NCI-H510A treated with DMSO at 0.1 percent for 48 hours (cell line): ENCODE data around the gene DEFB132.
"Not testable (repeated sequence)": the region's sequence is repeated elsewhere in the genome, so short reads cannot be mapped to it uniquely, and the experiment has no call there.

Source experiments
- DNase-seq: peaks from one replicate; lab custom pipeline; 2025; lab: John Stamatoyannopoulos, UW

Gene DEFB132

DNA sequence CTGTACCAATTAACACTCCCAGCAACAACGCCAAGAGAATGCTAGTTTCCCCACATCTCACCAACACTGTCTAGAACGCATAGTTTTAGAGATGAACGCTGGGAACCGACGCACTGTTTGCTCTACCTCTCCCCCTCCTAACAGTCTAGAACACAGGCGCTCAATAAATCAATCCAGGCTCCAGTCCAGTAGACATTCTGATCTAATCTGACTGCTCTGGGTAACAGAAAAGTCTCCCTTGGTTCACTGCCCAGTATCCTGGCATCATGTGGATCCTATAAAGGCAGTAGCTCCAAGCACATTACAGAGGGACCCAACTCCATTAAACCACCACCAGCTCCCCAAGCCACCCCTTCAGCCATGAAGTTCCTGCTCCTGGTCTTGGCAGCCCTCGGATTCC lies at the start of gene DEFB132:
Gene DEFB132 (plus strand): TSS at position 306 of the 400 bp plus-strand sequence. CDS start 55 bp downstream, at position 361.
- DNase-seq: no peak

DNA sequence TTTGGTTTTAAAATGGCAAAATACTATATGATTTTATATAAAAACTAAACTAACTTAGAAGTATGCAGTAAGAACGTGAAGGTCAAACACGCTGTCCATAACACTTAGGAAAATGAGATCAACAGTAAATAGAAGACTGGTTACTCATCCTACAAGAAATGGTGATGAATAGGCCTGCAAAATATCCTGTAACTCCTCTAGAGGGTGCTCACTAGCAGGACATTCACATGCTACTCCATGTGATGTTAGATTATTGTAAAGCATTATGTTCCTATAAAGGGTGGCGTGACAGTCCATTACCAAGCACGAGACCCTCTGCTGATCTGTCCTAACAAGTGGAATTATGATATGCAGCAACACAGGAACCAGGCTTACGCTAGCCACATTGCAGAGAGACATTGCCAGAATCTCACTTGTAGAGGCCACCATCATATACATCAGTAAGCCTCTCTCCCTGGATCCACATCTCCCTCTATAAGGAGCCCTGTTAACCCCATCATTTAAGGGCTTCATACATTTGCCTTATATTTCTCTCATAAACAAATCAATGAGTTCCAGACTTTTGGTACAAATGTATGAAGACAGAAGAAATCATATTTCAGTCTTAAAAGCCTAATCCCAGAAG lies 48.5 kb upstream of the DEFB132 start:
- DNase-seq: peak; percentile 19

DNA sequence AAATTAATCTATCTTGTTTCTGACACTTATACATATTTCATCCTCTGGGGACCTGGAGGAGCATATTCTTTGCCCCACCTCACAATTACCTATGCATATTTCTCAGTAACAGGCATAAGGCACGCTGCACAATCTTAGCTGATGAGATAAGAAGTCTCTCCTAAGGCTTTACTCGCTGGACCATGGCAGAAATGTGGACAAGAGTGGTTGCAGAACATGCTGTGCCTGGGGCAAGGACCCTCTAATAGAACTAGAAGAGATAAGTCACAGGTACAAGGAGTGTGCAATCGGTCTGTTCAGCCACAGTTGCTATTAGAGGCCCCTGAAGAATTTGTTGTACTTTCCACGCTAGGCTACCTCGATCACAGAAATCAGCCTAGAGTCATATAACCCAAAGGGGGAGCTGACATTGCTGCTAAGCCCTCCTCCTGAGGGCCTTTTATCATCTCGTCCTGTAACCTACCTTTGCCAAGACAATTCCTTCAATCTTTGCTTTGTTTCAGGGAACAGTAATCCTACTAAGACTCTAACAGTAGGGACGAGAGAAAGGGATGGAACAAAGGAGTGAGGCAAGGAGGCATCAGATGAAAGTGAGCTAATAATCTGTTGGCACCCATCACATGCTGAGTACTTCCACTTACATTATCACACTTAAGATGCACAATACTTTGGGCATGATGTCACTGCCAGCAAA lies 46.6 kb upstream of the DEFB132 start:
- DNase-seq: no peak

DNA sequence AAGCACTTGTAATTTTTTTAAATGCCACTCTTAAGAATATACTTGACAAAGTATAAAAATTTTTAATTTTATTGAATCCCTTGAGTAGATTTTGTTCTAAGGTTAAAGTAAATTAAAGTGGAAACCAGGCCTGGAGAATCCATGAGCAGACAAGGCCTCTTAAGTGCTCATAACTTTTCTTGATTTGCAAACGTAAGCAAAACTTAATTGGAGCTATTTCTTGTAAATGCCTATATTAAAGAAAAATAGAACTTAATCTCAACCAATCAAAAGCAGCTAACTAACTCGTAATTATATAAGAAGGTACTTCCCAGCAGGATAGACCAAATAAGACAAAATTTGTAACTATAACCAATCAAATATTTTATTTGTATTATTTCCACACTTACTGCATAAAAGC lies 43.1 kb upstream of the DEFB132 start:
- DNase-seq: no peak

- DNase-seq: no peak
These were observed 41.7 kb upstream of the DEFB132 start for GRCh38 chr20:215796-216195.

GRCh38 chr20:217266-217665 lies 40.3 kb upstream of the DEFB132 start:
- DNase-seq: no peak

GRCh38 chr20:219290-220115 lies 38.0 kb upstream of the DEFB132 start:
- DNase-seq: no peak

- no peak for DNase-seq
These were observed 36.2 kb upstream of the DEFB132 start for GRCh38 chr20:221258-221830.

GRCh38 chr20:225879-226278 lies 31.6 kb upstream of the DEFB132 start:
- not testable (repeated sequence) for DNase-seq

DNA sequence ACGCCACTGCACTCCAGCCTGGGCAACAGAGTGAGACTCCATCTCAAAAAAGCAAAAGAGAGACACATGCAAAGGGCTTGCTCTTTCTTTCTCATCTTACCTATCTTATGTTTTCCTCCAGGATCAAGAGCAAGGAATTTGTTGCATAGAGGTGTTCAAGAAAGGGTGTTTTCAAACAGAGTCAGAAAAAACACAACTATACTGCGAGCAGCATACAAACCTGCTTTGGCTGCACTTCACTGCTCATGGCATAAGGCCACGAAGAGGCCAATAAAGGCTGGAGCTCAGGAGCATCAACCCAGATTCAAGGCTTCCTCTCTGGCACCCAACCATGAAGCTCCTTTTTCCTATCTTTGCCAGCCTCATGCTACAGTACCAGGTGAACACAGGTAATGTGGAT lies 30.6 kb upstream of the DEFB132 start, which contains the start of gene DEFB129:
Gene DEFB129 (plus strand): TSS at position 301 of the 400 bp plus-strand sequence. CDS start 31 bp downstream, at position 332.
- no peak for DNase-seq

DNA sequence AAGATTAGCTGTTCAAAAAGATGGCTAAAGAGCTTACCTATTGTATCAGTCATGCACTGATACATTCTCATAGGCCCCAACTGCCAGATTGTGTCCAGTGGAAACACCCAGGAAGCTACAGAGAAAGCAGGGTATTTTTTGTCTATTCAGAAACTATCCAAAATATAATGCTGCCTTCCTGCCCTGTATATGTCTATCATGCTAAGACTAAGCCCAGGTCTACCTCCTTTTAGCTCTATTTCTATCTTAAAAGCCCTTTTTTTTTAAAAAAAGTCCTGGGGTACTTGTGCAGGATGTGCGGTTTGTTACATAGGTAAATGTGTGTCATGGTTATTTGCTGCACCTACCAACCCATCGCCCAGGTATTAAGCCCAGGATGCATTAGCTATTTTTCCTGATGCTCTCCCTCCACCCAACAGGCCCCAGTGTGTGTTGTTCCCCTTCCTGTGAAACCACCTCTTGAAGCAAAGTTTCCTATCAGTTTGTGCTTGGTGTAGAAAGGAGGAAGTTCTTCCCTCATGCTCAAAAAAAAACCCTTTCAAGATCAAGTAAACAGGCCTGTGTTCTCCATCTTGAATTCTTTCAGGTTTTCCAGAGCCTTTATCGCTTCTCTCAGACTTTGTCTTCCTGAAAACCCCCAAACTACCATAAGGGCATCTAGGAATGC lies 30.0 kb upstream of the DEFB132 start:
- DNase-seq: no peak

DNA sequence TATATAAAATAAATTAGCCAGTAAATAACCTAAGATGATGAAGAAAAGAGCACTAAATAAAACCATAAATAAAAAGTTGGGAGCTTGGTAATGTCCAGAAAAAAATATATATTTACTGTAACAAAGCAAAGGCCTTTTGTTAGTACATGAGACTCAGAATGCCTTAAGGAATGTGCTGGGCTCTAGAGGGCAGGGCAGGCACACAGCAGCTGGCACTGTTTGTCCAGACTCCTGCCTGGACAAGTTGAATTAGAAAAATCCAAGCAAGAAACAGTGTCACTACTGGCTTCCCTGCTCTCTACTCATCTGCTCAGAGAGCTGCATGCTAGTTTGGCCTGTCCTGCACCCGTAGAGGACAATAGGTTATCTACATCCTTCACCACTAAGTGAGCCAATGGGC lies 21.6 kb upstream of the DEFB132 start:
- no peak for DNase-seq

- DNase-seq: no peak
These were observed 20.0 kb upstream of the DEFB132 start for GRCh38 chr20:237489-237888.

- DNase-seq: no peak
These were observed 19.6 kb upstream of the DEFB132 start for GRCh38 chr20:237929-238328.

DNA sequence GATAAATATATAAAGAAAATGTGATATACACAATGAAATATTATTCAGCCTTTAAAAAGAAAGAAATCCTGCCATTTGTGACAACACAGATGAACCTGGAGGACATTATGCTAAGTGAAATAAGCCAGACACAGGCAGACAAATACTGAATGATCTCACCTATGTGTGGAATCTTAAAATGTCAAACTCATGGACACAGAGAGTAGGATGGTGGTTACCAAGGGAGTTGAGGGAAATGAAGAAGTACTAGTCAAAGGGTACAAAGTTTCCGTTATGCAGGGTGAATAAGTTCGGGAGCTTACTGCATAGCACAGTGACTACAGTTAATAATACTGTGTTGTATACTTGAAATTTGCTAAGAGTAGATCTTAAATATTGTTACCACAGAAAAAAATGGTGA lies 14.6 kb upstream of the DEFB132 start:
- no peak for DNase-seq

GRCh38 chr20:251354-251753 lies 6.2 kb upstream of the DEFB132 start:
- no peak for DNase-seq

- DNase-seq: no peak
These were observed 4.7 kb upstream of the DEFB132 start for GRCh38 chr20:252801-253200.

GRCh38 chr20:253447-253846 lies 4.1 kb upstream of the DEFB132 start:
- not testable (repeated sequence) for DNase-seq

- no peak for DNase-seq
These were observed 840 bp downstream of the DEFB132 start for GRCh38 chr20:258269-258858.

GRCh38 chr20:258963-259362 lies 1.4 kb downstream of the DEFB132 start:
- DNase-seq: peak; percentile 5

GRCh38 chr20:259981-260380 lies 2.5 kb downstream of the DEFB132 start:
- DNase-seq: no peak

DNA sequence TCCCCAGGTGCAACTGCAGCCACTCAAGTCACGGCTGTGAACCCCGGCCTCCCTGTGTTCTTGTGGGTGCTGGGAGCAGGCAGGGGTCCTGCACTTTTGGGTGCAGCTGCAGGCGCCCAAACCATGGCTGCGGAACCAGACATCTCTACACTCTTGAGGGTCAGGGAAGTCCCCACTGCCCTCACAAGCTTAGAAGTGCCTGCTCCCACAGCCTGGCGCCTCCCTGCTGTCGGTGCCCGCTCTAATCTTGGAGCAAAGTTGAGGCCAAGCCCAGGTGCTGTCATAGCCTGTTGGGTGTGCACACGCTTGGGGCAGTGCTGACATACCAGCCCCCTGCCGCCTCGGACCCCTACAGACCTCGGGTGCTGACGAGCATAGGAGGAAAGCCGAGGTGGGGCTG lies 6.2 kb downstream of the DEFB132 start:
- no peak for DNase-seq
